GM21619 (cell line): ENCODE results near the gene SPECC1L.

ENCODE experiments used
- ATAC-seq: cut with Tn5 transposase; IDR thresholded peaks from one replicate; pipeline ENCODE4 v1.9.1; 2021; ENCODE audit not compliant: unreplicated experiment

SPECC1L gene

GRCh38 chr22:24413736-24414385 lies 143.2 kb downstream of the SPECC1L start:
- ATAC-seq = no peak

DNA sequence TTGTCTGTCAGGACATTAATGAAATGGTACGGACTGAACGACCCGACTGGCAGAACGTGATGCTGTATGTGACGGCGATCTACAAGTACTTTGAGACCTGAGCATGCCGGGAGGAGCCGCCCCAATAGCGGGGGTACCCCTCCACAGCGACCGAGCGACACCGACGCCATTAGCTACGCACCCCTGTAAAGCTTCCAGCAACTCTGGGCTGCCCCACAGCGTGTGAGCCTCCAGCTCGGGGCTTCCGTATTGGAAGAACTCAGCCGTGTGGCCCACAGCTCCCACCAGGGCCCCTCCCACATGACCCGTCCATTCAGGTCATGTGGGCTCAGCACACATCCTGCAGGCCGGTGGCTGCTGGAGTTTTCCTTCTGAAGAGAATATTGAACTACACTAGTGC lies 143.9 kb downstream of the SPECC1L start:
- no peak for ATAC-seq

GRCh38 chr22:24414984-24415945 lies 144.6 kb downstream of the SPECC1L start:
- ATAC-seq = no peak

DNA sequence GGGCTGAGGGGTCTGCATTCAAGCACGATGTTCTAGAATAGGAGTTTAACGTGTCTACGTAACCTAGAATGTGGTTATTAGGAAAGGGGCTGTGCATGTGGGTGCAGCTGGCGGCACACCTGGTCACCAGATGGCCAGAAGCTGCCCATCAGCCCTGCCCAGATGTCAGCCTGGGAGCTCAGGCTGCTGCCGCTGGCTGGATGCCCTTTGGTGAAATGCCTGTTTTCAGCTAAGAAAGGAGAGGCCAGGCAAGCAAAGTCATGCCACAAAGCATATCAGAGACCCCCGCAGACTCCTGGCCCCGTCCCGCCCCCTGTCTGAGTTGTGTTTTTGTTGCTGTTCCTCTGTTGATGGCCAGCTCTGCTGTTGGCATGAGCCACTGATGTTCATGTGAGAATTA lies 145.5 kb downstream of the SPECC1L start:
- ATAC-seq = no peak

- ATAC-seq = no peak
These were observed 146.0 kb downstream of the SPECC1L start for GRCh38 chr22:24416611-24417010.

GRCh38 chr22:24417200-24417599 lies 146.6 kb downstream of the SPECC1L start:
- ATAC-seq = no peak

GRCh38 chr22:24417901-24418641 lies 147.4 kb downstream of the SPECC1L start:
- no peak for ATAC-seq

- no peak for ATAC-seq
These were observed 148.3 kb downstream of the SPECC1L start for GRCh38 chr22:24418786-24419474.

- no peak for ATAC-seq
These were observed 148.8 kb downstream of the SPECC1L start for GRCh38 chr22:24419475-24419850.

- no peak for ATAC-seq
These were observed 149.7 kb downstream of the SPECC1L start for GRCh38 chr22:24420072-24420976.

DNA sequence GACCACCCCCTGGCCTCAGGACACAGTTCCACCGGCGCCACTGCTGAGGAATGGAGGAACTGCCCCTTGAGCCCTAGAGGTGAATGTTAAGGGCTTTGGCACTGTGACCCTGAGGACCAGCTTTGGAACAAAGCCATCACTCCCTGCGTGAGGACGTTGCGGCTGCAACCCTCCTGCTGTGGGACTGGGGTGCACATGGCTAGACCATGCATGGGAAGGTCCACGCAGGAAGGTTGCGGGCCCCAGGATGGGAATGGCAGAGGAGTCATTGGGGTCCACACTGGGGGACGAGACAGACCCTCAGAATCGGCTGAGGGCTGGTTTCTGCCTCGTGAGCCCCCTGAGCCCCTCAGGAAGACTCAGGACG lies 150.3 kb downstream of the SPECC1L start:
- ATAC-seq = no peak

DNA sequence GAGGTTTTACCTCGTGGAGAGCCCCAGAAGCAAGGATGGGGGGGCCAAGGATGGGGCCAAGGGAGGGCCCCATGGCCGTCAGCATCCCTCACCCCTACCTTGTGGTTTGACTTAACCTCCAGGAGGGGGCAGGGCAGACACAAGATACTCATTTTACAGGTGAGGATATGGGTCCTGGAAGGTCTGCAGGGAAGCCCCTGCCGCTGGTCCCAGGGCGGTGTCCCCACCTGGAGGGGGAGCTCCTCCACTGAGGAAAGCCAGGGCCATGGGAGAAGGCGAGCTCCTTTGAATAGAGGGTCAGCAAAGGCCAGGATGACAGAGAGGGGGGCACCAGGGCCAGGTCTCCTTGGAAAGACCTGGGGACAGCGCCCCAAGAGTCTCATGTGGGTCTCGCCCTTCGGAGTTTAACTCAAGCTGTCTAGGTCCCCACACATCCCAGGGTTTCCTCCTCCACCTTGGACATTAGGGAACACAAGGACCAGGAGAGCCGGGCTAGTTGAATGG lies 150.8 kb downstream of the SPECC1L start:
- ATAC-seq = no peak

GRCh38 chr22:24422102-24422665 lies 151.6 kb downstream of the SPECC1L start:
- ATAC-seq = no peak

DNA sequence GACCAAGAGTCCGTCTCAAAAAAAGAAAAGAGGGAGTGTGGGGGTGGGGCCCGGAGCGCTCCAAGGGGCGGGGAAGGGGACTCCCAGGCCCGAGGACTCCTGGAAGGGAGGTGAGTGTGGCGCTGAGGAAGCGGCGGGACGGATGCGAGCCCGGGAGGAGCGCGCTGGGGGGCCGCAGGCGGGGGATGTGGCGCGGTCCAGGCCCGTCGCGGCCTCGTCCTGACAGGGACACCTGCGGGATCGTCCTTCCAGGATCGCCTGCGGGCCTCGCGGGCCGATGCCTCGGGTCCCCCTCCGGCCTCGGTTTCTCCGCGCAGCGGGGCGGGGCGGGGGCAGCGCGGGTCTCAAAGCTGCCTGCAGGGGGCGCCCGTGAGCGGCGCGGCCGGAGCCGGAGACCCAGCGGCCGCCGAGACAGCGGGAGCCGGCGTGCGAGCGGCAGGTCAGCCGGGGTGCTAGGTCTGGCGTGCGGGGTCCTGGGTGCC lies 152.9 kb downstream of the SPECC1L start:
- ATAC-seq = no peak

DNA sequence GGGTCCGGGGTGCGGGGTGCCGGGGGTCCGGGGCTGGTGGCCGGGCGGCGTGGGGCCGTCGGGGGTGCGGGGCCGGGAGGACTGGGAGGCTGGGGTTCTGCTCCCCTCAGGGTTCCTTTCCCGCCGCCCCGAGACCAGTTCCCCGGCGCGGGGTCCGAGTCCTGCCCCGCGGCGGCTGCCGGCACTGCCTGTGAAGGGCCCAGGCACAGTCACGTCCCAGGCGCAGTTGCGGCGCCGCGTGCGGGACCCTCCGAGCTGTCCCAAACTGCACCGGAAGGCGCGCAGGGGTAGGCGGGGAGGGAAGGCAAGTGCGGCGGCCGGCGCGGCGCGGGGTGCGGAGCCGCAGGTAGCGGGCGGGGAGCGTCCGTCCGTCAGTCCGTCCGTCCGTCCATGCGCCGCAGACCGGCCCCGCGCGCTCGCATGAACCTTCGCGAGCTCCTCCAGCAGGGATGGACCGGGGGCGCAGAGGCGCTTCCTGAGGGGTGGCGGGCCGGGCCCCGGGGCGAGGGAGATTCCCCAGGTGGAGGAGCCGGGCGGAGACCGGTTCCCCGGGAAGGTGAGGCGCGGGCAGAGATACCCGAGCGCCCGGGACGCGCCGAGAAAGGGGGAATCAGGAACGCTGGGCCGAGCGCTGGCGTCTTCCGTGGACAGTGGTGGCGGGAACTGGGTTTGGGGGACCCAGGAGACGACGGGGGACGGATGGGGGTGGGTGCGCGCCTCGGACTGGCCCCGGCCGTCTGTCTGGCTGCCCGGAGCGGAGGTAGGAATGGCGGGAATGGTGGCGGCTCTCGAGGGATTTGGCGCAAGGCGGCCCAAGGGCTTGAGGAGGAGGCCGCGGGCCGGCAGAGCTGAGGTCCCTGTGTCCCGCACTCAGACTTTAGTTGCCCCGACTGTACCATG lies 153.6 kb downstream of the SPECC1L start:
- ATAC-seq = no peak

DNA sequence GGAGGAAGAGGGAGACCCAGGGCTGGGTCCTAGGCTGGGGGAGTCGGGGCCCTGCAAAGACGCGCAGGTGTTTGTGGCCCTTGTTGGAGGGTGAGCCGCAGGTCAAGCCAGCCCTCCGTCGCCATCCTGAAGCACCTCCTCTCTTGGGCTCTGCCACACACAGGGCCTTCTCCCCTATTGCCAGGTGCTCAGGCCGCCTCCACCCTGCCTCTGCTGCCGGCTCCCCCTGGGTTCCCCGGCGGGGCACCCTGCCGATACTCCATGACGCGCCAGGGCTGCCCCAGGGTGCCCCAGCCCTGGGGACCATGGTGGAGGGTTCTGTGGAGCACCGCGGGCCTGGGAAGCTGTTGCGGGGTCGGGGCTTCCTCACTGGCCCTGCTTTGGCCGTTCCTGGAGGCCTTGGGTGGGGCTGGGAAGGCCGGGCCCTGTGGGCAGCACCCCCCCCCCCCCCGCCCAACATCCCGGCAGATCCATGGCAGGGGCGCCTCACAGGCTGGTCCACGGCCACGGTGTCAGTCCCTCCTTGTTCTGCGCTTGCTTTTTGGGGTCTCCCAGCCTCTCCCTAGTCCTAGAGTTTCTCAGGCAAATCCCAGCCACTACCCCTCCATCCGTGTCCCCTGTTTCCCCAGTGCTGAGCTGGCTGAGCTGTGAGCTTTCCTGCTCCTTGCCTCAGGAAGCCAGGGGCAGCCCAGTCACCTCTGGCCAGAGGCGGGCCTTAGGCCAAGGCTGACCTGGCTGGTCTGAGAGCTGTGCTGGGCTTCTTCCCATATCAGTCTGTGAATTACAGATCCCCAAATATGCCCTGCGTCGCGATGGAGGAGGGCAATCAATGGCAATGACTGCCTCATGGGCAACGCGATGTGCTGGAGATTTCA lies 154.5 kb downstream of the SPECC1L start:
- no peak for ATAC-seq

DNA sequence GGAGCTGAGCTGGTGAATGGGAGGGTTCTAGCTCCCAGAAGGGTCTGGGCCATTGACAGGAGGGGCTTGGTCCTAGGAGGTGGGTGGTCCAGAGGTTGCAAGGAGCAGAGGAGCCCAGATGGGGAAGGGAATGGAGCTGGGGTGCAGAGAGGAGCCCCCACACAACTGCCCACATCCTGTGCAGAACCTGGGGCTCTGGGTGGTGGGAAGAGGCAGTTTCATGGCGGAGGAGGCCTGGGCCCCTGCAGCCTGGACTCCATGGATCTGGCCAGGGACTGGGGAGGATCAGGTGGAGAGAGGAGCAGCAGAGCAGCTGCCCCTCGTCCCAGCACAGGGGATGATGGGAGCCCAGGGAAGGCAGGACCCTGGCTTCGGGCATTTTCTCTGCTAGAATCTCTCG lies 155.8 kb downstream of the SPECC1L start:
- ATAC-seq = no peak
